H9 (cell line): ENCODE results near the gene BEGAIN. TPM values are rescaled to one million over a fixed set of nuclear protein-coding genes. Genes with fewer than 3 reads are reported as not detected.

Experiments
- DNase-seq: peaks from one replicate; pipeline ENCODE4 v3.0.0-alpha.2; 2017
- H2AFZ ChIP-seq: one replicate; pipeline ENCODE4 v1.6.1; 2013; ENCODE audit warnings: mild to moderate bottlenecking, low read length, control low read depth, moderate library complexity
- H2AK5ac ChIP-seq: 2 replicates; pipeline ENCODE4 v1.6.1; 2013; ENCODE audit warnings: low read length, control low read depth, mixed read lengths; ENCODE audit not compliant: insufficient read length
- H2BK120ac ChIP-seq: one replicate; pipeline ENCODE4 v1.6.1; 2013; ENCODE audit warnings: low read depth, mild to moderate bottlenecking, low read length, control low read depth, inconsistent platforms; ENCODE audit not compliant: poor library complexity, severe bottlenecking
- H2BK12ac ChIP-seq: 2 replicates; pipeline ENCODE4 v1.6.1; 2013; ENCODE audit warnings: low read length, control low read depth, mixed read lengths, low read depth; ENCODE audit not compliant: insufficient read length
- H2BK15ac ChIP-seq: 2 replicates; pipeline ENCODE4 v1.6.1; 2013; ENCODE audit warnings: low read depth, low read length, control low read depth
- H2BK20ac ChIP-seq: one replicate; pipeline ENCODE4 v1.6.1; 2013; ENCODE audit warnings: low read depth, mild to moderate bottlenecking, low read length, control low read depth, inconsistent platforms; ENCODE audit not compliant: poor library complexity, severe bottlenecking
- H2BK5ac ChIP-seq: 2 replicates; pipeline ENCODE4 v1.6.1; 2013; ENCODE audit warnings: low read length, control low read depth, mixed read lengths; ENCODE audit not compliant: insufficient read length
- H3K14ac ChIP-seq: 2 replicates; pipeline ENCODE4 v1.6.1; 2013; ENCODE audit warnings: low read length, control low read depth; ENCODE audit not compliant: insufficient read depth
- H3K18ac ChIP-seq: 2 replicates; pipeline ENCODE4 v1.6.1; 2013; ENCODE audit warnings: low read depth, mild to moderate bottlenecking, mixed read lengths, low read length, control low read depth; ENCODE audit not compliant: insufficient read length
- H3K23ac ChIP-seq: 2 replicates; pipeline ENCODE4 v1.6.1; 2013; ENCODE audit warnings: low read length, control low read depth, mixed read lengths, low read depth; ENCODE audit not compliant: insufficient read length
- H3K23me2 ChIP-seq: 2 replicates; pipeline ENCODE4 v1.6.1; 2013; ENCODE audit warnings: low read depth, mild to moderate bottlenecking, mixed read lengths, low read length, control low read depth; ENCODE audit not compliant: insufficient read length, poor library complexity, severe bottlenecking
- H3K27ac ChIP-seq: 2 replicates; pipeline ENCODE4 v1.5.1; 2013; ENCODE audit warnings: low read length, control low read depth, mixed read lengths, low read depth; ENCODE audit not compliant: insufficient read length
- H3K27me3 ChIP-seq: 2 replicates; pipeline ENCODE4 v1.6.1; 2013; ENCODE audit warnings: low read length, control low read depth, inconsistent platforms; ENCODE audit not compliant: insufficient read depth
- H3K4ac ChIP-seq: 2 replicates; pipeline ENCODE4 v1.6.1; 2013; ENCODE audit warnings: low read depth, mild to moderate bottlenecking, control low read depth, inconsistent platforms, low read length, moderate library complexity
- H3K4me1 ChIP-seq: 2 replicates; pipeline ENCODE4 v1.6.1; 2013; ENCODE audit warnings: low read length, control low read depth, inconsistent platforms; ENCODE audit not compliant: insufficient read depth
- H3K4me2 ChIP-seq: 2 replicates; pipeline ENCODE4 v1.6.1; 2013; ENCODE audit warnings: low read length, control low read depth, mixed read lengths; ENCODE audit not compliant: insufficient read length, insufficient read depth
- H3K56ac ChIP-seq: 2 replicates; pipeline ENCODE4 v1.6.1; 2013; ENCODE audit warnings: low read depth, mild to moderate bottlenecking, mixed read lengths, low read length, control low read depth; ENCODE audit not compliant: insufficient read length
- H3K79me1 ChIP-seq: 2 replicates; pipeline ENCODE4 v1.6.1; 2013; ENCODE audit warnings: low read depth, mild to moderate bottlenecking, moderate library complexity, low read length, control low read depth, inconsistent platforms; ENCODE audit not compliant: insufficient read depth, poor library complexity, severe bottlenecking
- H3K79me2 ChIP-seq: 2 replicates; pipeline ENCODE4 v1.6.1; 2013; ENCODE audit warnings: low read length, control low read depth, inconsistent platforms; ENCODE audit not compliant: insufficient read depth
- H3K9ac ChIP-seq: 2 replicates; pipeline ENCODE4 v1.6.1; 2013; ENCODE audit warnings: low read length, control low read depth, mixed read lengths; ENCODE audit not compliant: insufficient read length; ENCODE audit errors: extremely low read depth
- H3K9me3 ChIP-seq: one replicate; pipeline ENCODE4 v1.6.1; 2013; ENCODE audit warnings: low read depth, low read length, inconsistent platforms; ENCODE audit not compliant: control insufficient read depth
- H3T11ph ChIP-seq: one replicate; pipeline ENCODE4 v1.6.1; 2013; ENCODE audit warnings: mild to moderate bottlenecking, low read length, control low read depth, inconsistent platforms
- H4K20me1 ChIP-seq: one replicate; pipeline ENCODE4 v1.6.1; 2013; ENCODE audit not compliant: control insufficient read depth, insufficient read length, insufficient read depth
- H4K5ac ChIP-seq: 2 replicates; pipeline ENCODE4 v1.6.1; 2013; ENCODE audit warnings: low read depth, mild to moderate bottlenecking, mixed read lengths, low read length, control low read depth; ENCODE audit not compliant: insufficient read length
- H4K8ac ChIP-seq: replicated peaks from 2 replicates; pipeline ENCODE4 v1.6.1; 2013; ENCODE audit warnings: low read length, control low read depth, mixed read lengths, low read depth; ENCODE audit not compliant: insufficient read length
- H4K91ac ChIP-seq: 2 replicates; pipeline ENCODE4 v1.6.1; 2013; ENCODE audit warnings: low read depth, mild to moderate bottlenecking, moderate library complexity, mixed read lengths, low read length, control low read depth; ENCODE audit not compliant: insufficient read length
- H3K27ac Mint-ChIP-seq, 3 experiments: 2 replicates in 2 of 3; 3 replicates in 1 of 3; pipeline ENCODE4 v1.8.0; 2020 to 2021; ENCODE audit warnings: mixed read lengths in 3 of 3, mild to moderate bottlenecking in 1 of 3, moderate library complexity in 1 of 3
- H3K27me3 Mint-ChIP-seq: 2 replicates; pipeline ENCODE4 v1.8.0; 2021; ENCODE audit warnings: low read depth, mild to moderate bottlenecking, moderate library complexity, mixed read lengths
- H3K36me3 Mint-ChIP-seq, 3 experiments: 2 replicates in 2 of 3; 3 replicates in 1 of 3; pipeline ENCODE4 v1.8.0; 2020 to 2021; ENCODE audit warnings: low read depth in 3 of 3, mixed read lengths in 3 of 3; ENCODE audit not compliant: insufficient read depth in 1 of 3
- H3K4me1 Mint-ChIP-seq, 2 experiments: 2 replicates each; pipeline ENCODE4 v1.8.0; 2020; ENCODE audit warnings: mixed read lengths in 2 of 2
- H3K4me3 Mint-ChIP-seq, 2 experiments: 2 replicates in 1 of 2; 3 replicates in 1 of 2; pipeline ENCODE4 v1.8.0; 2020 to 2021; ENCODE audit warnings: mild to moderate bottlenecking in 2 of 2, mixed read lengths in 2 of 2, moderate library complexity in 1 of 2
- H3K9me3 Mint-ChIP-seq, 2 experiments: 2 replicates in 1 of 2; 3 replicates in 1 of 2; pipeline ENCODE4 v1.8.0; 2020; ENCODE audit warnings: mild to moderate bottlenecking in 2 of 2, mixed read lengths in 2 of 2, moderate library complexity in 1 of 2
- WGBS: extraction: QIAGEN DNeasy Blood & Tissue Kit; methylation state at CpG from one replicate; pipeline ENCODE4 v1.1.7; 2013; ENCODE audit warnings: missing lambda C conversion rate, low lambda C conversion rate, mixed read lengths; ENCODE audit not compliant: insufficient read length; ENCODE audit errors: extremely low coverage; 5-methylcytosine and 5-hydroxymethylcytosine counted together
- total RNA-seq: library from RNA; stranded (reverse); gene quantifications from 2 replicates; pipeline ENCODE4 v1.2.1, GENCODE V29; 2021
- TF ChIP-seq, protein P1 (sequence below): fragments of 200-600 bp; sonication (generic); conservative IDR thresholded peaks from 3 replicates; pipeline ENCODE4 v1.8.0; 2021; ENCODE audit warnings: antibody characterized with exemption, mild to moderate bottlenecking

The BEGAIN gene
- total RNA-seq, 1 experiment from 2014 or later, result 2.6 TPM

DNA sequence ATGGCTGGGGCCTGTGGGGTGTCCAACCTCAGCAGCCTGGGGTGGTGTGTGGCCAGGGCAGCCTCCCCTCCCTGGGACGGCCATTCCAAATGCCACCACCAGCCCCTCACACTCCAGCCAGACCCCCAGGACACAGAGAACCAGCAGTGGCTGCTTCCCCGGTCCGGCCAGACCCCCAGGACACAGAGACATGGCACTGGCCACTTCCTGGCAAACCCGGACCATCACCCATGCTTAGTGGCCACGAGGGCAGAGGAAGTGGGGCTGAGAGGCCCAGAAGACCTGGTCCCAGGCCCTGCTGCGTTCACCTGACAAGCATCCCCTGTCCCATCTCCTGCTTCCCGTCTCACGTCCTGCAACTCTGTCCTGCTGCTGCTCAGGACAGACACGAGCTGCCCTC, 26.7 kb downstream of the BEGAIN start:
- Histone ChIP-seq H2AK5ac (no peak overlapping the region), H3K23me2 (no peaks in the 10 kb centered on the region), H2BK15ac (no peak overlapping the region), H3K27ac (no peak overlapping the region), H3K79me1 (no peaks in the 10 kb centered on the region), H3K14ac (peak overlapping the region; percentile 6; the same call in 1 of the 2 replicates), H3K9ac (no peak overlapping the region), H3K79me2 (no peaks in the 10 kb centered on the region), H4K8ac (no peak overlapping the region), H3K4me2 (no peak overlapping the region), H4K20me1 (no peaks in the 10 kb centered on the region), H3K4me1 (no peaks in the 10 kb centered on the region; the same call in 1 of the 2 replicates), H2BK12ac (no peak overlapping the region), H3K18ac (no peak overlapping the region), H3K56ac (no peak overlapping the region), H2BK120ac (no peak overlapping the region), H3K27me3 (no peaks in the 10 kb centered on the region), H2BK20ac (no peak overlapping the region), H4K5ac (no peak overlapping the region), H3K9me3 (no peaks in the 10 kb centered on the region), H3K4ac (no peak overlapping the region), H2AFZ (no peak overlapping the region), H4K91ac (no peak overlapping the region), H3T11ph (no peak overlapping the region), H2BK5ac (no peak overlapping the region), H3K23ac (no peak overlapping the region)
- Mint-ChIP-seq H3K4me1 (peaks cover 7 to 30% of the 10 kb centered on the region in 2 experiments), H3K27ac (no peak overlapping the region), H3K4me3 (no peak overlapping the region), H3K36me3 (no peaks in the 10 kb centered on the region; a peak in 1 of 7 replicates), H3K9me3 (no peaks in the 10 kb centered on the region), H3K27me3 (peaks cover 56% of the 10 kb centered on the region)
- DNase-seq, result no peak
- no CpG with 5 or more reads among the region's 9 CpGs for WGBS
- TF ChIP-seq, protein P1, sequence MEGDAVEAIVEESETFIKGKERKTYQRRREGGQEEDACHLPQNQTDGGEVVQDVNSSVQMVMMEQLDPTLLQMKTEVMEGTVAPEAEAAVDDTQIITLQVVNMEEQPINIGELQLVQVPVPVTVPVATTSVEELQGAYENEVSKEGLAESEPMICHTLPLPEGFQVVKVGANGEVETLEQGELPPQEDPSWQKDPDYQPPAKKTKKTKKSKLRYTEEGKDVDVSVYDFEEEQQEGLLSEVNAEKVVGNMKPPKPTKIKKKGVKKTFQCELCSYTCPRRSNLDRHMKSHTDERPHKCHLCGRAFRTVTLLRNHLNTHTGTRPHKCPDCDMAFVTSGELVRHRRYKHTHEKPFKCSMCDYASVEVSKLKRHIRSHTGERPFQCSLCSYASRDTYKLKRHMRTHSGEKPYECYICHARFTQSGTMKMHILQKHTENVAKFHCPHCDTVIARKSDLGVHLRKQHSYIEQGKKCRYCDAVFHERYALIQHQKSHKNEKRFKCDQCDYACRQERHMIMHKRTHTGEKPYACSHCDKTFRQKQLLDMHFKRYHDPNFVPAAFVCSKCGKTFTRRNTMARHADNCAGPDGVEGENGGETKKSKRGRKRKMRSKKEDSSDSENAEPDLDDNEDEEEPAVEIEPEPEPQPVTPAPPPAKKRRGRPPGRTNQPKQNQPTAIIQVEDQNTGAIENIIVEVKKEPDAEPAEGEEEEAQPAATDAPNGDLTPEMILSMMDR, result no peak
